ENCODE data around the gene ZMYND10. TPM values are rescaled to one million over a fixed set of nuclear protein-coding genes. Genes with fewer than 3 reads are reported as not detected.

Gene ZMYND10
- total RNA-seq, 1 donor from 2014 or later: 1.1 TPM

GRCh38 chr3:50295553-50296431 lies 49.7 kb downstream of the ZMYND10 start:
- Mint-ChIP-seq H3K4me3 (ENCODE audit: unreplicated experiment) (no peak overlapping the region), H3K4me1 (ENCODE audit: low read depth) (peaks cover 36% of the 10 kb centered on the region), H3K9me3 (ENCODE audit: low read depth) (no peaks in the 10 kb centered on the region), H3K36me3 (ENCODE audit: low read depth) (no peaks in the 10 kb centered on the region), H3K27me3 (ENCODE audit: low read depth) (no peaks in the 10 kb centered on the region), H3K27ac (ENCODE audit: unreplicated experiment) (no peak overlapping the region)
- TF ChIP-seq CTCF (IDR thresholded peaks at IDR 0.05): no peak
- DNase-seq (ENCODE audit: low spot score): no peak

- no peak for DNase-seq (ENCODE audit: low spot score)
- TF ChIP-seq CTCF (IDR thresholded peaks at IDR 0.05): no peak
- Mint-ChIP-seq H3K36me3 (ENCODE audit: low read depth) (no peaks in the 10 kb centered on the region), H3K27me3 (ENCODE audit: low read depth) (no peaks in the 10 kb centered on the region), H3K4me1 (ENCODE audit: low read depth) (peaks cover 27% of the 10 kb centered on the region), H3K4me3 (ENCODE audit: unreplicated experiment) (no peak overlapping the region), H3K27ac (ENCODE audit: unreplicated experiment) (no peak overlapping the region), H3K9me3 (ENCODE audit: low read depth) (no peaks in the 10 kb centered on the region)
Observed at GRCh38 chr3:50294492-50295403, 50.8 kb downstream of the ZMYND10 start.

GRCh38 chr3:50294089-50294488 lies 51.4 kb downstream of the ZMYND10 start:
- H3K4me1 Mint-ChIP-seq (ENCODE audit: low read depth): peaks cover 24% of the 10 kb centered on the region
- no peaks in the 10 kb centered on the region for H3K36me3 Mint-ChIP-seq (ENCODE audit: low read depth)
- H3K27me3 Mint-ChIP-seq (ENCODE audit: low read depth): no peaks in the 10 kb centered on the region
- DNase-seq (ENCODE audit: low spot score): no peak
- TF ChIP-seq CTCF (IDR thresholded peaks at IDR 0.05): no peak
- H3K4me3 Mint-ChIP-seq (ENCODE audit: unreplicated experiment): no peak overlapping the region
- H3K9me3 Mint-ChIP-seq (ENCODE audit: low read depth): no peaks in the 10 kb centered on the region
- no peak overlapping the region for H3K27ac Mint-ChIP-seq (ENCODE audit: unreplicated experiment)

GRCh38 chr3:50293079-50293801 lies 52.3 kb downstream of the ZMYND10 start:
- TF ChIP-seq CTCF (IDR thresholded peaks at IDR 0.05): no peak
- Mint-ChIP-seq H3K9me3 (ENCODE audit: low read depth) (no peaks in the 10 kb centered on the region), H3K36me3 (ENCODE audit: low read depth) (peaks cover 3% of the 10 kb centered on the region), H3K4me3 (ENCODE audit: unreplicated experiment) (peak overlapping the region; percentile 75), H3K27me3 (ENCODE audit: low read depth) (no peaks in the 10 kb centered on the region), H3K4me1 (ENCODE audit: low read depth) (peaks cover 19% of the 10 kb centered on the region), H3K27ac (ENCODE audit: unreplicated experiment) (peak overlapping the region; percentile 98)
- no peak for DNase-seq (ENCODE audit: low spot score)

Measured in chondrocyte (in vitro differentiated cells).